IPS DF 6.9 (cell line): ENCODE results near the gene EDEM1.

Experiments
- DNase-seq: peaks from one replicate; pipeline ENCODE4 v3.0.0-alpha.2; 2013; ENCODE audit warnings: low read depth, low spot score
- H3K27ac ChIP-seq: one replicate; pipeline ENCODE4 v1.5.1; 2013; ENCODE audit warnings: low read length, control low read depth
- H3K27me3 ChIP-seq: 2 replicates; pipeline ENCODE4 v1.6.1; 2013; ENCODE audit warnings: mild to moderate bottlenecking, low read length; ENCODE audit not compliant: control insufficient read depth, insufficient read depth
- H3K36me3 ChIP-seq: 2 replicates; pipeline ENCODE4 v1.6.1; 2013; ENCODE audit warnings: low read length; ENCODE audit not compliant: control insufficient read depth, insufficient read depth
- H3K4me1 ChIP-seq: 2 replicates; pipeline ENCODE4 v1.6.1; 2013; ENCODE audit warnings: low read length; ENCODE audit not compliant: control insufficient read depth, insufficient read depth
- H3K4me3 ChIP-seq: 2 replicates; pipeline ENCODE4 v1.5.1; 2013; ENCODE audit warnings: mild to moderate bottlenecking, low read length
- H3K9me3 ChIP-seq: 2 replicates; pipeline ENCODE4 v1.6.1; 2013; ENCODE audit warnings: low read length, inconsistent platforms; ENCODE audit not compliant: control insufficient read depth, insufficient read depth
- WGBS: extraction: QIAGEN DNeasy Blood & Tissue Kit; methylation state at CpG from one replicate; pipeline ENCODE4 v1.1.7; 2013; ENCODE audit warnings: mixed read lengths, missing lambda C conversion rate; ENCODE audit not compliant: insufficient read length, insufficient coverage; 5-methylcytosine and 5-hydroxymethylcytosine counted together

The EDEM1 gene

GRCh38 chr3:5151586-5151985, 35.9 kb upstream of the EDEM1 start:
- Histone ChIP-seq H3K9me3 (no peaks in the 10 kb centered on the region), H3K4me3 (no peak overlapping the region), H3K27me3 (no peaks in the 10 kb centered on the region), H3K4me1 (no peaks in the 10 kb centered on the region), H3K36me3 (no peaks in the 10 kb centered on the region), H3K27ac (no peak overlapping the region)
- no CpG with 5 or more reads among the region's 6 CpGs for WGBS
- no peak for DNase-seq

- no peaks in the 10 kb centered on the region for H3K27me3 ChIP-seq
- no peaks in the 10 kb centered on the region for H3K4me1 ChIP-seq
- DNase-seq: no peak
- no CpG with 5 or more reads among the region's 4 CpGs for WGBS
- H3K36me3 ChIP-seq: no peaks in the 10 kb centered on the region
- no peak overlapping the region for H3K27ac ChIP-seq
- H3K4me3 ChIP-seq: no peak overlapping the region
- no peaks in the 10 kb centered on the region for H3K9me3 ChIP-seq
Observed at GRCh38 chr3:5153074-5153473, 34.4 kb upstream of the EDEM1 start.

- no peak overlapping the region for H3K27ac ChIP-seq
- H3K4me1 ChIP-seq: no peaks in the 10 kb centered on the region
- no peak overlapping the region for H3K4me3 ChIP-seq
- H3K36me3 ChIP-seq: no peaks in the 10 kb centered on the region
- no peak for DNase-seq
- H3K9me3 ChIP-seq: no peaks in the 10 kb centered on the region
- H3K27me3 ChIP-seq: no peaks in the 10 kb centered on the region
Observed at GRCh38 chr3:5155241-5155640, 32.3 kb upstream of the EDEM1 start.

GRCh38 chr3:5160321-5160720, 27.2 kb upstream of the EDEM1 start:
- WGBS: no CpG with 5 or more reads among the region's 3 CpGs
- Histone ChIP-seq H3K9me3 (no peaks in the 10 kb centered on the region), H3K36me3 (no peaks in the 10 kb centered on the region), H3K4me1 (peaks cover 4% of the 10 kb centered on the region; the same call in 1 of the 2 replicates), H3K4me3 (no peak overlapping the region), H3K27me3 (no peaks in the 10 kb centered on the region), H3K27ac (no peak overlapping the region)
- no peak for DNase-seq

- no peak for DNase-seq
- WGBS: no CpG with 5 or more reads among the region's 4 CpGs
Observed at GRCh38 chr3:5160940-5161858, 26.3 kb upstream of the EDEM1 start.

GRCh38 chr3:5162102-5162501, 25.4 kb upstream of the EDEM1 start:
- no CpG with 5 or more reads among the region's 1 CpG for WGBS
- H3K27me3 ChIP-seq: no peaks in the 10 kb centered on the region
- peaks cover 6% of the 10 kb centered on the region for H3K4me1 ChIP-seq
- H3K9me3 ChIP-seq: no peaks in the 10 kb centered on the region
- H3K27ac ChIP-seq: no peak overlapping the region
- no peaks in the 10 kb centered on the region for H3K36me3 ChIP-seq
- no peak overlapping the region for H3K4me3 ChIP-seq
- DNase-seq: no peak

More at GRCh38 chr3:5160940-5161858, 26.3 kb upstream of the EDEM1 start:
- Histone ChIP-seq H3K27ac (no peak overlapping the region), H3K27me3 (no peaks in the 10 kb centered on the region), H3K9me3 (no peaks in the 10 kb centered on the region), H3K4me1 (peaks cover 4% of the 10 kb centered on the region), H3K4me3 (no peak overlapping the region), H3K36me3 (no peaks in the 10 kb centered on the region)

- WGBS: no CpG with 5 or more reads among the region's 4 CpGs
- Histone ChIP-seq H3K4me3 (no peak overlapping the region), H3K4me1 (peaks cover 6% of the 10 kb centered on the region), H3K27me3 (no peaks in the 10 kb centered on the region), H3K36me3 (no peaks in the 10 kb centered on the region), H3K9me3 (no peaks in the 10 kb centered on the region), H3K27ac (no peak overlapping the region)
- no peak for DNase-seq
Observed at GRCh38 chr3:5165698-5166097, 21.8 kb upstream of the EDEM1 start.

- H3K9me3 ChIP-seq: no peaks in the 10 kb centered on the region
- H3K36me3 ChIP-seq: no peaks in the 10 kb centered on the region
- no peaks in the 10 kb centered on the region for H3K27me3 ChIP-seq
- H3K4me1 ChIP-seq: peaks cover 2% of the 10 kb centered on the region
- WGBS: no CpG with 5 or more reads among the region's 2 CpGs
- no peak for DNase-seq
- no peak overlapping the region for H3K4me3 ChIP-seq
- no peak overlapping the region for H3K27ac ChIP-seq
Observed at GRCh38 chr3:5166846-5167245, 20.7 kb upstream of the EDEM1 start.

- no peak overlapping the region for H3K4me3 ChIP-seq
- peaks cover 2% of the 10 kb centered on the region for H3K4me1 ChIP-seq
- H3K36me3 ChIP-seq: no peaks in the 10 kb centered on the region
- WGBS: no CpG with 5 or more reads among the region's 4 CpGs
- no peak for DNase-seq
- no peaks in the 10 kb centered on the region for H3K9me3 ChIP-seq
- H3K27ac ChIP-seq: no peak overlapping the region
- no peaks in the 10 kb centered on the region for H3K27me3 ChIP-seq
Observed at GRCh38 chr3:5168110-5168509, 19.4 kb upstream of the EDEM1 start.

- H3K4me1 ChIP-seq: peaks cover 2% of the 10 kb centered on the region
- no CpG with 5 or more reads among the region's 2 CpGs for WGBS
- no peak overlapping the region for H3K4me3 ChIP-seq
- DNase-seq: no peak
- no peaks in the 10 kb centered on the region for H3K27me3 ChIP-seq
- H3K36me3 ChIP-seq: no peaks in the 10 kb centered on the region
- no peaks in the 10 kb centered on the region for H3K9me3 ChIP-seq
- no peak overlapping the region for H3K27ac ChIP-seq
Observed at GRCh38 chr3:5169807-5170206, 17.7 kb upstream of the EDEM1 start.

- no peak overlapping the region for H3K27ac ChIP-seq
- H3K4me1 ChIP-seq: peaks cover 2% of the 10 kb centered on the region
Observed at GRCh38 chr3:5170975-5171374, 16.5 kb upstream of the EDEM1 start.

More at GRCh38 chr3:5170975-5171374, 16.5 kb upstream of the EDEM1 start:
- no peak for DNase-seq
- no peaks in the 10 kb centered on the region for H3K27me3 ChIP-seq
- WGBS: no CpG with 5 or more reads among the region's 5 CpGs
- no peaks in the 10 kb centered on the region for H3K36me3 ChIP-seq
- H3K9me3 ChIP-seq: no peaks in the 10 kb centered on the region
- H3K4me3 ChIP-seq: no peak overlapping the region
